ENCODE results near the gene C5orf47. TPM values are rescaled to one million over a fixed set of nuclear protein-coding genes. Genes with fewer than 3 reads are reported as not detected.

C5orf47 gene
- total RNA-seq, 1 donor from 2014 or later: not detected

GRCh38 chr5:173997331-173997730 is 8.4 kb downstream of the C5orf47 start:
- H3K27ac Mint-ChIP-seq (ENCODE audit: unreplicated experiment): no peak overlapping the region
- H3K36me3 Mint-ChIP-seq (ENCODE audit: unreplicated experiment): no peaks in the 10 kb centered on the region
- no peak for DNase-seq
- no peaks in the 10 kb centered on the region for H3K4me1 Mint-ChIP-seq (ENCODE audit: low read depth, unreplicated experiment)
- H3K27me3 Mint-ChIP-seq (ENCODE audit: unreplicated experiment): peaks cover 2% of the 10 kb centered on the region
- H3K4me3 Mint-ChIP-seq (ENCODE audit: unreplicated experiment): no peak overlapping the region
- no peak for TF ChIP-seq CTCF (IDR thresholded peaks at IDR 0.05; ENCODE audit: partially characterized antibody, unreplicated experiment)
- H3K9me3 Mint-ChIP-seq (ENCODE audit: unreplicated experiment): peaks cover 2% of the 10 kb centered on the region

- no peak for DNase-seq
- peaks cover 2% of the 10 kb centered on the region for H3K9me3 Mint-ChIP-seq (ENCODE audit: unreplicated experiment)
- no peak for TF ChIP-seq CTCF (IDR thresholded peaks at IDR 0.05; ENCODE audit: partially characterized antibody, unreplicated experiment)
Observed at GRCh38 chr5:173998531-173998930, 9.6 kb downstream of the C5orf47 start.

GRCh38 chr5:174000076-174000475 is 11.1 kb downstream of the C5orf47 start:
- no peaks in the 10 kb centered on the region for H3K9me3 Mint-ChIP-seq (ENCODE audit: unreplicated experiment)
- H3K36me3 Mint-ChIP-seq (ENCODE audit: unreplicated experiment): no peaks in the 10 kb centered on the region

More at GRCh38 chr5:173998531-173998930, 9.6 kb downstream of the C5orf47 start:
- Mint-ChIP-seq H3K4me1 (ENCODE audit: low read depth, unreplicated experiment) (no peaks in the 10 kb centered on the region), H3K36me3 (ENCODE audit: unreplicated experiment) (no peaks in the 10 kb centered on the region), H3K27ac (ENCODE audit: unreplicated experiment) (no peak overlapping the region), H3K27me3 (ENCODE audit: unreplicated experiment) (peaks cover 2% of the 10 kb centered on the region), H3K4me3 (ENCODE audit: unreplicated experiment) (no peak overlapping the region)

GRCh38 chr5:174003795-174004194 is 14.8 kb downstream of the C5orf47 start:
- Mint-ChIP-seq H3K27ac (ENCODE audit: unreplicated experiment) (no peak overlapping the region), H3K36me3 (ENCODE audit: unreplicated experiment) (no peaks in the 10 kb centered on the region), H3K4me1 (ENCODE audit: low read depth, unreplicated experiment) (no peaks in the 10 kb centered on the region), H3K9me3 (ENCODE audit: unreplicated experiment) (no peaks in the 10 kb centered on the region), H3K27me3 (ENCODE audit: unreplicated experiment) (no peaks in the 10 kb centered on the region), H3K4me3 (ENCODE audit: unreplicated experiment) (no peak overlapping the region)
- no peak for TF ChIP-seq CTCF (IDR thresholded peaks at IDR 0.05; ENCODE audit: partially characterized antibody, unreplicated experiment)
- DNase-seq: no peak

More at GRCh38 chr5:174000076-174000475, 11.1 kb downstream of the C5orf47 start:
- H3K4me1 Mint-ChIP-seq (ENCODE audit: low read depth, unreplicated experiment): no peaks in the 10 kb centered on the region
- no peak overlapping the region for H3K27ac Mint-ChIP-seq (ENCODE audit: unreplicated experiment)
- no peak for DNase-seq
- no peak overlapping the region for H3K4me3 Mint-ChIP-seq (ENCODE audit: unreplicated experiment)
- TF ChIP-seq CTCF (IDR thresholded peaks at IDR 0.05; ENCODE audit: partially characterized antibody, unreplicated experiment): no peak
- peaks cover 2% of the 10 kb centered on the region for H3K27me3 Mint-ChIP-seq (ENCODE audit: unreplicated experiment)

GRCh38 chr5:174008922-174009321 is 20.0 kb downstream of the C5orf47 start:
- no peaks in the 10 kb centered on the region for H3K27me3 Mint-ChIP-seq (ENCODE audit: unreplicated experiment)
- H3K4me3 Mint-ChIP-seq (ENCODE audit: unreplicated experiment): no peak overlapping the region
- no peak for TF ChIP-seq CTCF (IDR thresholded peaks at IDR 0.05; ENCODE audit: partially characterized antibody, unreplicated experiment)
- no peak overlapping the region for H3K27ac Mint-ChIP-seq (ENCODE audit: unreplicated experiment)
- no peak for DNase-seq
- no peaks in the 10 kb centered on the region for H3K4me1 Mint-ChIP-seq (ENCODE audit: low read depth, unreplicated experiment)
- H3K9me3 Mint-ChIP-seq (ENCODE audit: unreplicated experiment): no peaks in the 10 kb centered on the region
- H3K36me3 Mint-ChIP-seq (ENCODE audit: unreplicated experiment): no peaks in the 10 kb centered on the region

All from glutamatergic neuron (in vitro differentiated cells).